ENCODE data around the gene STK17B. TPM values are rescaled to one million over a fixed set of nuclear protein-coding genes. Genes with fewer than 3 reads are reported as not detected.
A peak's percentile ranks its signal among the peaks of the same experiment; 100 is the strongest.

Gene STK17B
- total RNA-seq, 1 donor from 2014 or later = 42.6 TPM

GRCh38 chr2:196123679-196124373 lies 47.6 kb downstream of the STK17B start:
- H3K27me3 ChIP-seq (ENCODE audit: insufficient read depth, low read length) = no peaks in the 10 kb centered on the region
- peaks cover 3% of the 10 kb centered on the region for H3K9me3 ChIP-seq (ENCODE audit: insufficient read depth, low read depth, low read length)
- Mint-ChIP-seq H3K4me3 (ENCODE audit: unreplicated experiment) (no peak overlapping the region), H3K9me3 (ENCODE audit: unreplicated experiment) (peaks cover 2% of the 10 kb centered on the region), H3K36me3 (ENCODE audit: low read depth, unreplicated experiment) (no peaks in the 10 kb centered on the region), H3K4me1 (ENCODE audit: low read depth, unreplicated experiment) (peaks cover 20% of the 10 kb centered on the region), H3K27me3 (ENCODE audit: low read depth, unreplicated experiment) (no peaks in the 10 kb centered on the region), H3K27ac (ENCODE audit: unreplicated experiment) (peak overlapping the region; percentile 98)
- TF ChIP-seq, protein P1, sequence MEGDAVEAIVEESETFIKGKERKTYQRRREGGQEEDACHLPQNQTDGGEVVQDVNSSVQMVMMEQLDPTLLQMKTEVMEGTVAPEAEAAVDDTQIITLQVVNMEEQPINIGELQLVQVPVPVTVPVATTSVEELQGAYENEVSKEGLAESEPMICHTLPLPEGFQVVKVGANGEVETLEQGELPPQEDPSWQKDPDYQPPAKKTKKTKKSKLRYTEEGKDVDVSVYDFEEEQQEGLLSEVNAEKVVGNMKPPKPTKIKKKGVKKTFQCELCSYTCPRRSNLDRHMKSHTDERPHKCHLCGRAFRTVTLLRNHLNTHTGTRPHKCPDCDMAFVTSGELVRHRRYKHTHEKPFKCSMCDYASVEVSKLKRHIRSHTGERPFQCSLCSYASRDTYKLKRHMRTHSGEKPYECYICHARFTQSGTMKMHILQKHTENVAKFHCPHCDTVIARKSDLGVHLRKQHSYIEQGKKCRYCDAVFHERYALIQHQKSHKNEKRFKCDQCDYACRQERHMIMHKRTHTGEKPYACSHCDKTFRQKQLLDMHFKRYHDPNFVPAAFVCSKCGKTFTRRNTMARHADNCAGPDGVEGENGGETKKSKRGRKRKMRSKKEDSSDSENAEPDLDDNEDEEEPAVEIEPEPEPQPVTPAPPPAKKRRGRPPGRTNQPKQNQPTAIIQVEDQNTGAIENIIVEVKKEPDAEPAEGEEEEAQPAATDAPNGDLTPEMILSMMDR (IDR thresholded peaks at IDR 0.05; ENCODE audit: insufficient read depth, low read depth, low read length) = no peak
- TF ChIP-seq EZH2 (IDR thresholded peaks at IDR 0.05; ENCODE audit: insufficient read depth, low read length) = no peak
- H4K20me1 ChIP-seq (ENCODE audit: insufficient read depth, low read length) = no peaks in the 10 kb centered on the region
- FAIRE-seq = peak; percentile 81
- peak; percentile 85 for DNase-seq (ENCODE audit: low read depth)
- H2AFZ ChIP-seq (ENCODE audit: low read depth, low read length) = peak overlapping the region; percentile 21
- H3K27ac ChIP-seq (ENCODE audit: low read depth, low read length) = peak overlapping the region; percentile 66
- no peak overlapping the region for H3K4me3 ChIP-seq (ENCODE audit: insufficient read depth, low read depth, low read length)
- no peaks in the 10 kb centered on the region for H3K79me2 ChIP-seq (ENCODE audit: insufficient read depth, low read length)
- H3K4me1 ChIP-seq (ENCODE audit: insufficient read depth, low read length) = peaks cover 15% of the 10 kb centered on the region
- no peaks in the 10 kb centered on the region for H3K36me3 ChIP-seq (ENCODE audit: insufficient read depth, low read length)
- peak overlapping the region; percentile 61 for H3K4me2 ChIP-seq (ENCODE audit: low read length)
- H3K9ac ChIP-seq (ENCODE audit: low read length) = peak overlapping the region; percentile 60

DNA sequence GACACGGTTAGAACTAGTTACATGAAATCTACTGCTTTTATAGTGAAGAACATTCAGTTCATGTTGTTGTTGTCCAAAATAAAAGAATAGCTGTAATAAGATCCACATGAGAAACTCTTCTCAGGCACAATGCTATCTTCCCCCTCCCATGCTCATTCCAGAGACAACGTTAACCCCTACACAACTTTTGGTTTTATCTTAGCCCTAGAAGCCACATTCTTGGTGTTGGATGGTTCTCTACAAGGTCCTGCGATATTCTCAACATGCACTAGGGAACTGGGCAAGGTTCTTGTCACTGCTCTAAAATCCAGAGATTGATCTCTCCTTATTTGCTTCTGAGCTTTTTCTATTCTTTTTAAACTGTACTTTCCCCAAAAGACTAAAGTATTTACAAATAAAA lies 51.5 kb downstream of the STK17B start:
- Mint-ChIP-seq H3K27me3 (ENCODE audit: low read depth, unreplicated experiment) (no peaks in the 10 kb centered on the region), H3K27ac (ENCODE audit: unreplicated experiment) (no peak overlapping the region), H3K9me3 (ENCODE audit: unreplicated experiment) (no peaks in the 10 kb centered on the region), H3K4me1 (ENCODE audit: low read depth, unreplicated experiment) (peaks cover 17% of the 10 kb centered on the region), H3K4me3 (ENCODE audit: unreplicated experiment) (no peak overlapping the region), H3K36me3 (ENCODE audit: low read depth, unreplicated experiment) (no peaks in the 10 kb centered on the region)
- FAIRE-seq = no peak
- Histone ChIP-seq H4K20me1 (ENCODE audit: insufficient read depth, low read length) (no peaks in the 10 kb centered on the region), H3K4me3 (ENCODE audit: insufficient read depth, low read depth, low read length) (no peak overlapping the region), H3K79me2 (ENCODE audit: insufficient read depth, low read length) (no peaks in the 10 kb centered on the region), H3K9ac (ENCODE audit: low read length) (no peak overlapping the region), H3K27me3 (ENCODE audit: insufficient read depth, low read length) (no peaks in the 10 kb centered on the region), H3K27ac (ENCODE audit: low read depth, low read length) (no peak overlapping the region), H3K9me3 (ENCODE audit: insufficient read depth, low read depth, low read length) (no peaks in the 10 kb centered on the region), H2AFZ (ENCODE audit: low read depth, low read length) (no peak overlapping the region), H3K36me3 (ENCODE audit: insufficient read depth, low read length) (no peaks in the 10 kb centered on the region), H3K4me1 (ENCODE audit: insufficient read depth, low read length) (peaks cover 15% of the 10 kb centered on the region), H3K4me2 (ENCODE audit: low read length) (no peak overlapping the region)
- TF ChIP-seq, protein P1 (IDR thresholded peaks at IDR 0.05; ENCODE audit: insufficient read depth, low read depth, low read length) = no peak
- TF ChIP-seq EZH2 (IDR thresholded peaks at IDR 0.05; ENCODE audit: insufficient read depth, low read length) = no peak
- DNase-seq (ENCODE audit: low read depth) = no peak

GRCh38 chr2:196117214-196117705 lies 54.1 kb downstream of the STK17B start:
- Histone ChIP-seq H3K4me1 (ENCODE audit: insufficient read depth, low read length) (peaks cover 17% of the 10 kb centered on the region), H3K4me2 (ENCODE audit: low read length) (no peak overlapping the region), H3K27ac (ENCODE audit: low read depth, low read length) (no peak overlapping the region), H3K79me2 (ENCODE audit: insufficient read depth, low read length) (no peaks in the 10 kb centered on the region), H3K9ac (ENCODE audit: low read length) (no peak overlapping the region), H3K9me3 (ENCODE audit: insufficient read depth, low read depth, low read length) (no peaks in the 10 kb centered on the region), H3K4me3 (ENCODE audit: insufficient read depth, low read depth, low read length) (no peak overlapping the region), H4K20me1 (ENCODE audit: insufficient read depth, low read length) (no peaks in the 10 kb centered on the region), H3K27me3 (ENCODE audit: insufficient read depth, low read length) (no peaks in the 10 kb centered on the region), H3K36me3 (ENCODE audit: insufficient read depth, low read length) (no peaks in the 10 kb centered on the region), H2AFZ (ENCODE audit: low read depth, low read length) (no peak overlapping the region)
- FAIRE-seq (peak; percentile 26), DNase-seq (ENCODE audit: low read depth) (no peak)
- Mint-ChIP-seq H3K27ac (ENCODE audit: unreplicated experiment) (no peak overlapping the region), H3K36me3 (ENCODE audit: low read depth, unreplicated experiment) (no peaks in the 10 kb centered on the region), H3K4me1 (ENCODE audit: low read depth, unreplicated experiment) (peaks cover 20% of the 10 kb centered on the region), H3K9me3 (ENCODE audit: unreplicated experiment) (no peaks in the 10 kb centered on the region), H3K4me3 (ENCODE audit: unreplicated experiment) (no peak overlapping the region), H3K27me3 (ENCODE audit: low read depth, unreplicated experiment) (no peaks in the 10 kb centered on the region)
- TF ChIP-seq, protein P1 (IDR thresholded peaks at IDR 0.05; ENCODE audit: insufficient read depth, low read depth, low read length) = no peak
- no peak for TF ChIP-seq EZH2 (IDR thresholded peaks at IDR 0.05; ENCODE audit: insufficient read depth, low read length)
